BLaER1 (cell line): ENCODE measurements around the gene RNF13.
"Not testable (repeated sequence)": the region's sequence is repeated elsewhere in the genome, so short reads cannot be mapped to it uniquely, and the experiment has no call there.

Experiments used
- H3K27ac ChIP-seq: shearing (Covaris generic); formaldehyde crosslinking; 2 replicates; pipeline ENCODE4 v1.8.1; 2022
- H3K27me3 ChIP-seq: shearing (Covaris generic); formaldehyde crosslinking; 2 replicates; pipeline ENCODE4 v1.8.1; 2022
- H3K36me3 ChIP-seq: shearing (Covaris generic); formaldehyde crosslinking; 2 replicates; pipeline ENCODE4 v1.8.1; 2022
- H3K4me1 ChIP-seq: shearing (Covaris generic); formaldehyde crosslinking; 2 replicates; pipeline ENCODE4 v1.8.1; 2022
- H3K4me2 ChIP-seq: shearing (Covaris generic); formaldehyde crosslinking; 2 replicates; pipeline ENCODE4 v1.8.1; 2022
- H3K4me3 ChIP-seq: shearing (Covaris generic); formaldehyde crosslinking; 2 replicates; pipeline ENCODE4 v1.8.1; 2022
- H3K9ac ChIP-seq: shearing (Covaris generic); formaldehyde crosslinking; 2 replicates; pipeline ENCODE4 v1.8.1; 2022
- H3K9me3 ChIP-seq: shearing (Covaris generic); formaldehyde crosslinking; 2 replicates; pipeline ENCODE4 v1.8.1; 2022
- H4K20me1 ChIP-seq: shearing (Covaris generic); formaldehyde crosslinking; 2 replicates; pipeline ENCODE4 v1.8.1; 2022
- Cebpa-rat ChIP-seq: shearing (Covaris generic); IDR thresholded peaks from 2 replicates; pipeline ENCODE4 v1.8.1; 2022

RNF13 gene

DNA sequence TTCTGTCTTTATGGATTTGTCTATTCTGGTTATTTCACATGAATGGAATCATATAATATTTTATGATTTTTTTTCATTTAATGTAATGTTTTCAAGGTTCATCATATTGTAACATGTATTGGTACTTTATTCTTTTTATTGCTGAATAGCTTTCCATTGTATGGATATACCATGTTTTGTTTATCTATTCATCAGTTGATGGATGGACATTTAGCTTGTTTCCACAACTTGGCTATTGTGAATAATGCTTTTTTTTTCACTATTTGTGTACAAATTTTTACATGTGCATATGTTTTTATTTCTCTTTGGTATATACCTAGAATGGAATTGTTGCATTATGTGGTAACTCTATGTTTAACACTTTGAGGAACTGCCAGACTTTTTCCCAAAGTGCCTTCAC is 93.0 kb downstream of the RNF13 start:
- TF ChIP-seq Cebpa-rat: no peak
- no peak overlapping the region for H3K4me3 ChIP-seq

GRCh38 chr3:149908424-149908957 is 95.5 kb downstream of the RNF13 start:
- Histone ChIP-seq H3K9ac (no peak overlapping the region), H3K4me2 (no peak overlapping the region), H3K4me1 (no peaks in the 10 kb centered on the region), H3K4me3 (no peak overlapping the region), H3K36me3 (peaks cover 6% of the 10 kb centered on the region; the same call in 1 of the 2 replicates), H3K9me3 (no peaks in the 10 kb centered on the region), H4K20me1 (no peaks in the 10 kb centered on the region), H3K27ac (no peak overlapping the region), H3K27me3 (no peaks in the 10 kb centered on the region)
- no peak for TF ChIP-seq Cebpa-rat

More for the DNA sequence above, 93.0 kb downstream of the RNF13 start:
- Histone ChIP-seq H3K9me3 (no peaks in the 10 kb centered on the region), H3K4me1 (no peaks in the 10 kb centered on the region), H3K36me3 (0 out of 2 replicates have a peak, but pooled peaks cover 3% of the 10 kb centered on the region), H4K20me1 (no peaks in the 10 kb centered on the region), H3K9ac (no peak overlapping the region), H3K27ac (no peak overlapping the region), H3K4me2 (no peak overlapping the region), H3K27me3 (no peaks in the 10 kb centered on the region)

DNA sequence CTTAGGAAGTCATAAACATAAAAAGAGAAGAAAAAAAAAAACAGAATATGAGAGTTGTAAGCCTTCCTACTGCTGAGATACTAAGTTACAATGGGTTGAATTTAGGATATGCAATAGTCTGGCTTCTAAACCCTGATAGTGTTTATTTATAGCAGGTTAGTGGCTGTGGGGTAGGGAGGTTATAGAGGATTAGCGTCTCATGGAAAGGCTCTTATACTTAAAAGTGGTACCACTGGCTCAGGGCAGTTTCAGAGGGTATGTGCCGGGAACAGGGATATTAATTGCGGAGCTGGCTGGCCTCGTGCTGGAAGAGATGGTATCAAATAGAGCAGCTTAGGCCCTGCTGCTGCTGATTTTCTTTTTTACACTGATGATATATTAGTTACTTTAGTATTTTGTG is 96.9 kb downstream of the RNF13 start:
- no peaks in the 10 kb centered on the region for H3K27me3 ChIP-seq
- no peak overlapping the region for H3K4me3 ChIP-seq
- H3K9ac ChIP-seq: no peak overlapping the region
- H4K20me1 ChIP-seq: no peaks in the 10 kb centered on the region
- no peak overlapping the region for H3K4me2 ChIP-seq
- TF ChIP-seq Cebpa-rat: no peak
- H3K4me1 ChIP-seq: no peaks in the 10 kb centered on the region
- H3K36me3 ChIP-seq: peaks cover 13% of the 10 kb centered on the region; the same call in 1 of the 2 replicates
- H3K9me3 ChIP-seq: no peaks in the 10 kb centered on the region
- H3K27ac ChIP-seq: no peak overlapping the region

DNA sequence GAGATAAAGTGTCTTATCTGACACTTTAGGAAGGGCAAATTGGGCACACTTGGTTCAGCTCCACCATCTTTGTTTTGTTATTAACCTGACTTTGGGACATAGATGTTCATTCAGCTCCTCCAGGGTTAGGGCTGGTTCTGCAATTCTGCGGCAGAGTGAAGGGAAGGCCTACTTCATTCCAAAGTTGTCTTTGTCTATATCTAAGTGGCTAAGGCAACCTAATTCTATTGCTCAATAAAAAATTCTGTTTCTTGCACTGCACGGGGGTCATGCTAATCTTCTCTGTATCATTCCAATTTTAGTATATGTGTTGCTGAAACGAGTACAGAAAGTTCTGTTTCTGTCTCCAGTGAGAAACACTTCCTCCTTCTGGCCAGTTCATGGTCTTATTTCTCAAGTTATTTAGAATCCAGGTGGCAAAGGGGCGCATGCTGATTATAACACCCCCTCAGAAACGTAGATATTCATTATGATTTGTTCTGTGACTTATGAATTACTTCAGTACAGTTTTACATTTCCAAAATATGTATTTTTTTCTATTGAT is 104.2 kb downstream of the RNF13 start:
- H3K4me3 ChIP-seq: no peak overlapping the region
- H3K9ac ChIP-seq: no peak overlapping the region
- H3K4me1 ChIP-seq: no peaks in the 10 kb centered on the region
- no peaks in the 10 kb centered on the region for H3K27me3 ChIP-seq
- H4K20me1 ChIP-seq: no peaks in the 10 kb centered on the region
- no peak for TF ChIP-seq Cebpa-rat
- no peak overlapping the region for H3K4me2 ChIP-seq
- no peak overlapping the region for H3K27ac ChIP-seq
- H3K36me3 ChIP-seq: peaks cover 26% of the 10 kb centered on the region
- H3K9me3 ChIP-seq: no peaks in the 10 kb centered on the region

- Histone ChIP-seq H3K4me1 (no peaks in the 10 kb centered on the region), H3K9ac (no peak overlapping the region), H3K36me3 (peaks cover 20% of the 10 kb centered on the region), H3K27me3 (no peaks in the 10 kb centered on the region), H3K9me3 (no peaks in the 10 kb centered on the region), H3K4me2 (no peak overlapping the region), H4K20me1 (no peaks in the 10 kb centered on the region), H3K4me3 (no peak overlapping the region), H3K27ac (no peak overlapping the region)
- TF ChIP-seq Cebpa-rat: no peak
These were observed 106.5 kb downstream of the RNF13 start for GRCh38 chr3:149919509-149919908.

- no peak overlapping the region for H3K9ac ChIP-seq
- no peak for TF ChIP-seq Cebpa-rat
- no peak overlapping the region for H3K27ac ChIP-seq
These were observed 107.1 kb downstream of the RNF13 start for GRCh38 chr3:149920119-149920518.

GRCh38 chr3:149933008-149933407 is 120.0 kb downstream of the RNF13 start:
- H4K20me1 ChIP-seq: peaks cover 14% of the 10 kb centered on the region; the same call in 1 of the 2 replicates
- no peaks in the 10 kb centered on the region for H3K27me3 ChIP-seq
- peaks cover 28% of the 10 kb centered on the region for H3K36me3 ChIP-seq
- no peak for TF ChIP-seq Cebpa-rat
- peaks cover 17% of the 10 kb centered on the region for H3K9me3 ChIP-seq
- H3K4me3 ChIP-seq: no peak overlapping the region
- H3K4me2 ChIP-seq: no peak overlapping the region
- no peak overlapping the region for H3K9ac ChIP-seq
- H3K4me1 ChIP-seq: no peaks in the 10 kb centered on the region
- no peak overlapping the region for H3K27ac ChIP-seq

More at GRCh38 chr3:149920119-149920518, 107.1 kb downstream of the RNF13 start:
- Histone ChIP-seq H3K4me1 (no peaks in the 10 kb centered on the region), H3K36me3 (peaks cover 17% of the 10 kb centered on the region), H3K4me3 (no peak overlapping the region), H3K27me3 (no peaks in the 10 kb centered on the region), H3K4me2 (no peak overlapping the region), H3K9me3 (no peaks in the 10 kb centered on the region), H4K20me1 (no peaks in the 10 kb centered on the region)

DNA sequence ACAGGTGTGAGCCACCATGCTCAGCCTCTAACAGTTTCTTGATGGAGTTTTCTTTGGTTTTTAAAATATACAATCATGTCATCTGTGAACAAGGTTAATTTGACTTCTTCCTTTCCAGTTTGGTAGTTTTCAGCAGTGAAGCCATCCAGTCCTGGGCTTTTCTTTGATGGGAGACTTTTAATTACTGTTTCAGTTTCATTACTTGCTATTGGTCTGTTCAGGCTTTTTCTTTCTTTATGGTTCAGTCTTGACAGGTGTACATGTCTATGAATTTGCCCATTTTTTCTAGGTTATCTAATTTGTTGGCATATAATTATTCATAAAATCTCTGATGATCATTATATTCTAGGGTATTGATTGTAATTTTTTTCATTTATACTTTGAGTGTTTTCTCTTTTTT is 120.8 kb downstream of the RNF13 start:
- no peak overlapping the region for H3K9ac ChIP-seq
- no peaks in the 10 kb centered on the region for H3K27me3 ChIP-seq
- no peak for TF ChIP-seq Cebpa-rat

DNA sequence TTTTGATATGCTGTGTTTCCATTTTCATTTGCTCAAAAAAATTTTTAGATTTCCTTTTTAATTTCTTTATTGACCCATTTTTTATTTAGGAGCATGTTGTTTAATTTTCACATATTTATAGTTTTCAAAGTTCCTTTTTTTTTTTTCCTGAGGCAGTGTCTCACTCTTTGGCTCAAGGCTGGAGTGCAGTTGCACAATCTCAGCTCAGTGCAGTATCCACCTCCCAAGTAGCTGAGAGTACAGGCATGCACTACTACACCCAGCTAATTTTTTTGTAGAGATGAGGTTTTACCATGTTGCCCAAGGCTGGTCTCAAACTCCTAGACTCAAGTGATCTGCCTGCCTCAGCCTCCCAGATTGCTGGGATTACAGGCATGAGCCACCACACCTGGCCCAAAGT is 121.5 kb downstream of the RNF13 start:
- Histone ChIP-seq H3K9me3 (peaks cover 17% of the 10 kb centered on the region), H3K36me3 (peaks cover 25% of the 10 kb centered on the region), H3K27ac (no peak overlapping the region), H4K20me1 (peaks cover 14% of the 10 kb centered on the region; the same call in 1 of the 2 replicates), H3K27me3 (no peaks in the 10 kb centered on the region), H3K9ac (no peak overlapping the region), H3K4me1 (no peaks in the 10 kb centered on the region), H3K4me2 (no peak overlapping the region), H3K4me3 (no peak overlapping the region)
- TF ChIP-seq Cebpa-rat: no peak

More for the DNA sequence above, 120.8 kb downstream of the RNF13 start:
- peaks cover 17% of the 10 kb centered on the region for H3K9me3 ChIP-seq
- peaks cover 28% of the 10 kb centered on the region for H3K36me3 ChIP-seq
- no peak overlapping the region for H3K27ac ChIP-seq
- no peak overlapping the region for H3K4me3 ChIP-seq
- H3K4me2 ChIP-seq: no peak overlapping the region
- H4K20me1 ChIP-seq: peaks cover 14% of the 10 kb centered on the region; the same call in 1 of the 2 replicates
- no peaks in the 10 kb centered on the region for H3K4me1 ChIP-seq

DNA sequence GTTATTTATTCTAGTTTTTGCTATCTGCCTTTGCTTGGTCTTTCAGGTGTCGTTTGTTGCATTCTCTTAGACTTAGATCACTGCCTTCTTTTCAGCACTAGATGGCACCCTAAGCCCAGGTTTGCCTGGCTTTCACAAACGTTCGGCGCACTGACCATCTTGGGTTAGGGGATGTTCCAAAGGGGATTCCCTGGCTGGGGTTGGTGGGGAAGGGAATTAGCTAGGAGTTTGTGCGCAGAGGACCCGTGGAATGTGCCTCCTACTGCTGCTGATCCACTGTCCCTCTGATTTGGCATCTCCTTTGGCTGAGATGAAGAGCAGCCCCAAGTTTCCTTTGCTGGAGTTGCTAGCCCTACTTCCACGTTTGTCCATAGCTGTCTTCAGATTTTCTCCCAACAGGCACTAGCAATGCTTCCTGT is 123.8 kb downstream of the RNF13 start:
- Histone ChIP-seq H3K9ac (no peak overlapping the region), H3K9me3 (peaks cover 14% of the 10 kb centered on the region), H4K20me1 (peaks cover 14% of the 10 kb centered on the region; the same call in 1 of the 2 replicates), H3K27ac (no peak overlapping the region), H3K27me3 (no peaks in the 10 kb centered on the region), H3K4me1 (no peaks in the 10 kb centered on the region), H3K36me3 (peaks cover 19% of the 10 kb centered on the region), H3K4me2 (no peak overlapping the region), H3K4me3 (no peak overlapping the region)
- no peak for TF ChIP-seq Cebpa-rat

- not testable (repeated sequence) for H3K36me3 ChIP-seq, H3K27ac ChIP-seq, H3K4me3 ChIP-seq, H3K9ac ChIP-seq, H3K27me3 ChIP-seq, H4K20me1 ChIP-seq, H3K4me1 ChIP-seq, H3K4me2 ChIP-seq, H3K9me3 ChIP-seq
These were observed 125.5 kb downstream of the RNF13 start for GRCh38 chr3:149938392-149939055.
